Activated CD8-positive, alpha-beta memory T cell treated with anti-CD3 and anti-CD28 coated beads for 36 hours (primary cell): ENCODE results near the gene KLHDC3. TPM values are rescaled to one million over a fixed set of nuclear protein-coding genes. Genes with fewer than 3 reads are reported as not detected.
"Not testable (repeated sequence)": the region's sequence is repeated elsewhere in the genome, so short reads cannot be mapped to it uniquely, and the experiment has no call there.

ENCODE experiments used
- CTCF ChIA-PET: fragments of 350-600 bp; sonication (Branson Sonifier 250); formaldehyde crosslinking; loops from one replicate; lab custom pipeline; 2021; ENCODE audit warnings: antibody characterized with exemption; lab: Charles Lee
- POLR2A ChIA-PET: fragments of 350-600 bp; sonication (Branson Sonifier 250); formaldehyde crosslinking; loops from one replicate; lab custom pipeline; 2021; ENCODE audit warnings: antibody characterized with exemption; lab: Charles Lee
- total RNA-seq, 2 experiments: library from RNA; stranded (reverse); gene quantifications; one replicate each; pipeline ENCODE4 v1.2.3, GENCODE V29; 2021

KLHDC3 gene
- total RNA-seq, 2 experiments from 2014 or later, result 71.1 to 71.4 TPM

GRCh38 chr6:43037706-43038105, 23.7 kb downstream of the KLHDC3 start:
- POLR2A ChIA-PET, result no interaction called here
- CTCF ChIA-PET, result interaction anchor here (1.1 kb wide), 1 partner anchor 140 kb away, joined by 3 read pairs; no protein-coding TSS in a partner anchor

- ChIA-PET POLR2A (no interaction called here), CTCF (interaction anchor here (1.1 kb wide), 1 partner anchor 139 kb away, joined by 3 read pairs; no protein-coding TSS in a partner anchor)
Observed at GRCh38 chr6:43038727-43039126, 24.7 kb downstream of the KLHDC3 start.

GRCh38 chr6:43040542-43041257, 26.7 kb downstream of the KLHDC3 start:
- ChIA-PET CTCF (no interaction called here), POLR2A (interaction anchor here (0.5 kb wide), 1 partner anchor 40 kb away, joined by 4 read pairs; no protein-coding TSS in a partner anchor)

- POLR2A ChIA-PET, CTCF ChIA-PET: not testable (repeated sequence)
Observed at GRCh38 chr6:43041475-43041874, 27.4 kb downstream of the KLHDC3 start.

- ChIA-PET CTCF (no interaction called here), POLR2A (no interaction called here)
Observed at GRCh38 chr6:43043310-43043709, 29.3 kb downstream of the KLHDC3 start.

GRCh38 chr6:43045371-43045930, 31.4 kb downstream of the KLHDC3 start:
- CTCF ChIA-PET, result no interaction called here
- POLR2A ChIA-PET, result interaction anchor here (0.9 kb wide), 1 partner anchor 10 kb away, joined by 3 read pairs; no protein-coding TSS in a partner anchor

- POLR2A ChIA-PET, result no interaction called here
Observed at GRCh38 chr6:43047998-43048397, 33.9 kb downstream of the KLHDC3 start.

GRCh38 chr6:43050981-43051380, 36.9 kb downstream of the KLHDC3 start:
- CTCF ChIA-PET, result no interaction called here
- POLR2A ChIA-PET, result no interaction called here

More at GRCh38 chr6:43047998-43048397, 33.9 kb downstream of the KLHDC3 start:
- CTCF ChIA-PET, result interaction anchor here (0.5 kb wide), 1 partner anchor 278 kb away, joined by 3 read pairs; no protein-coding TSS in a partner anchor

- CTCF ChIA-PET, result interaction anchor here (0.7 to 0.8 kb wide), 2 partner anchors 30 to 138 kb away, joined by 3 to 5 read pairs; no protein-coding TSS in a partner anchor
- POLR2A ChIA-PET, result no interaction called here
Observed at GRCh38 chr6:43052225-43052841, 38.3 kb downstream of the KLHDC3 start.

- ChIA-PET POLR2A (interaction anchor here (1.1 to 1.6 kb wide), 4 partner anchors 39 to 124 kb away, joined by 3 to 8 read pairs (median 4); partner anchors contain the start of genes CNPY3, KLHDC3, MEA1 and SRF), CTCF (interaction anchor here (0.8 kb wide), 1 partner anchor 361 kb away, joined by 3 read pairs; no protein-coding TSS in a partner anchor)
Observed at GRCh38 chr6:43052842-43053544, 38.9 kb downstream of the KLHDC3 start.

GRCh38 chr6:43053545-43054205, 39.6 kb downstream of the KLHDC3 start, which contains the start of gene CUL7:
Gene CUL7 (minus strand): TSS chr6:43053851. CDS start chr6:43052788, 1,063 bp downstream.
- CTCF ChIA-PET, result interaction anchor here (0.6 to 1.5 kb wide), 4 partner anchors 89 to 361 kb away, joined by 3 to 4 read pairs (median 4); no protein-coding TSS in a partner anchor
- POLR2A ChIA-PET, result interaction anchor here (0.6 to 1.7 kb wide), 9 partner anchors 30 to 490 kb away, joined by 3 to 8 read pairs (median 4); partner anchors contain the start of genes CNPY3, KLHDC3, MEA1 and PEX6

- CTCF ChIA-PET, result interaction anchor here (0.6 to 1.5 kb wide), 5 partner anchors 33 to 360 kb away, joined by 3 to 4 read pairs (median 3); partner anchors contain the start of gene RRP36
- POLR2A ChIA-PET, result interaction anchor here (0.6 to 1.7 kb wide), 9 partner anchors 30 to 491 kb away, joined by 3 to 8 read pairs (median 4); partner anchors contain the start of genes CNPY3, KLHDC3, MEA1 and PEX6
Observed at GRCh38 chr6:43054206-43054943, 40.3 kb downstream of the KLHDC3 start.

- POLR2A ChIA-PET, result interaction anchor here (0.6 kb wide), 1 partner anchor 126 kb away, joined by 4 read pairs; the partner anchor contains the start of gene CNPY3
- CTCF ChIA-PET, result interaction anchor here (0.8 kb wide), 1 partner anchor 88 kb away, joined by 3 read pairs; no protein-coding TSS in a partner anchor
Observed at GRCh38 chr6:43055966-43056365, 41.9 kb downstream of the KLHDC3 start.

GRCh38 chr6:43058531-43058930, 44.5 kb downstream of the KLHDC3 start:
- ChIA-PET CTCF (interaction anchor here (0.5 to 1.2 kb wide), 4 partner anchors 56 to 895 kb away, joined by 3 to 5 read pairs (median 4); partner anchors contain the start of gene CNPY3), POLR2A (interaction anchor here (0.8 to 1.4 kb wide), 3 partner anchors 45 to 129 kb away, joined by 3 to 5 read pairs (median 3); partner anchors contain the start of genes CNPY3 and PEX6)

GRCh38 chr6:43059168-43060033, 45.4 kb downstream of the KLHDC3 start, which contains the start of the genes KLC4 and MRPL2:
Gene KLC4 (plus strand): TSS chr6:43059631. CDS start chr6:43061336, 1,705 bp downstream.
Gene MRPL2 (minus strand): TSS chr6:43059434. CDS start chr6:43059381, 53 bp downstream.
- POLR2A ChIA-PET, result interaction anchor here (0.6 to 1.4 kb wide), 6 partner anchors 38 to 130 kb away, joined by 3 to 6 read pairs (median 4); partner anchors contain the start of genes KLHDC3, PEX6, PPP2R5D and RRP36
- CTCF ChIA-PET, result interaction anchor here (0.7 to 1.2 kb wide), 4 partner anchors 57 to 158 kb away, joined by 3 to 5 read pairs (median 4); partner anchors contain the start of gene CNPY3
